ENCODE measurements around the gene GLCE.

The GLCE gene

GRCh38 chr15:69234676-69235075, 74.2 kb downstream of the GLCE start:
- Histone ChIP-seq H3K27me3 (ENCODE audit: low read length) (no peaks in the 10 kb centered on the region), H3K79me2 (ENCODE audit: insufficient read depth, low read length) (no peaks in the 10 kb centered on the region), H3K36me3 (ENCODE audit: low read length) (no peaks in the 10 kb centered on the region), H4K20me1 (ENCODE audit: low read depth, low read length) (no peaks in the 10 kb centered on the region), H3K9me2 (replicated peaks; ENCODE audit: insufficient read depth, low read length) (no peaks in the 10 kb centered on the region), H3K9ac (ENCODE audit: low read length) (no peak overlapping the region), H3K27ac (ENCODE audit: low read depth, low read length) (no peak overlapping the region), H2AFZ (ENCODE audit: low read depth, low read length, severe bottlenecking) (no peak overlapping the region), H3F3A (ENCODE audit: insufficient read depth) (no peaks in the 10 kb centered on the region), H3K4me2 (ENCODE audit: low read depth, low read length, poor library complexity, severe bottlenecking) (no peak overlapping the region), H3K9me3 (ENCODE audit: insufficient read depth, low read length) (no peaks in the 10 kb centered on the region), H3K4me3 (ENCODE audit: insufficient read depth, low read length, poor library complexity, severe bottlenecking) (no peak overlapping the region)
- no peak for TF ChIP-seq EZH2phosphoT487 (conservative IDR thresholded peaks at IDR 0.05; ENCODE audit: low read length)
- no peak for TF ChIP-seq CTCF (IDR thresholded peaks at IDR 0.05; ENCODE audit: insufficient read depth, low read length, poor library complexity, severe bottlenecking)

- Histone ChIP-seq H3K9me3 (ENCODE audit: insufficient read depth, low read length) (no peaks in the 10 kb centered on the region), H4K20me1 (ENCODE audit: low read depth, low read length) (no peaks in the 10 kb centered on the region), H3K4me3 (ENCODE audit: insufficient read depth, low read length, poor library complexity, severe bottlenecking) (no peak overlapping the region), H3K27me3 (ENCODE audit: low read length) (no peaks in the 10 kb centered on the region), H3K36me3 (ENCODE audit: low read length) (no peaks in the 10 kb centered on the region), H3K27ac (ENCODE audit: low read depth, low read length) (no peak overlapping the region), H3K4me2 (ENCODE audit: low read depth, low read length, poor library complexity, severe bottlenecking) (no peak overlapping the region), H3K9me2 (replicated peaks; ENCODE audit: insufficient read depth, low read length) (no peaks in the 10 kb centered on the region), H2AFZ (ENCODE audit: low read depth, low read length, severe bottlenecking) (no peak overlapping the region), H3F3A (ENCODE audit: insufficient read depth) (no peaks in the 10 kb centered on the region), H3K9ac (ENCODE audit: low read length) (no peak overlapping the region), H3K79me2 (ENCODE audit: insufficient read depth, low read length) (no peaks in the 10 kb centered on the region)
- TF ChIP-seq CTCF (IDR thresholded peaks at IDR 0.05; ENCODE audit: insufficient read depth, low read length, poor library complexity, severe bottlenecking), result no peak
- no peak for TF ChIP-seq EZH2phosphoT487 (conservative IDR thresholded peaks at IDR 0.05; ENCODE audit: low read length)
Measured at GRCh38 chr15:69236505-69236904, 76.1 kb downstream of the GLCE start.

- TF ChIP-seq CTCF (IDR thresholded peaks at IDR 0.05; ENCODE audit: insufficient read depth, low read length, poor library complexity, severe bottlenecking) (no peak), EZH2phosphoT487 (conservative IDR thresholded peaks at IDR 0.05; ENCODE audit: low read length) (no peak)
- Histone ChIP-seq H3K9ac (ENCODE audit: low read length) (no peak overlapping the region), H3K9me2 (replicated peaks; ENCODE audit: insufficient read depth, low read length) (no peaks in the 10 kb centered on the region), H3K9me3 (ENCODE audit: insufficient read depth, low read length) (no peaks in the 10 kb centered on the region), H3K36me3 (ENCODE audit: low read length) (no peaks in the 10 kb centered on the region), H3K4me3 (ENCODE audit: insufficient read depth, low read length, poor library complexity, severe bottlenecking) (no peak overlapping the region), H3K27ac (ENCODE audit: low read depth, low read length) (no peak overlapping the region), H4K20me1 (ENCODE audit: low read depth, low read length) (no peaks in the 10 kb centered on the region), H3F3A (ENCODE audit: insufficient read depth) (no peaks in the 10 kb centered on the region), H2AFZ (ENCODE audit: low read depth, low read length, severe bottlenecking) (no peak overlapping the region), H3K79me2 (ENCODE audit: insufficient read depth, low read length) (no peaks in the 10 kb centered on the region), H3K4me2 (ENCODE audit: low read depth, low read length, poor library complexity, severe bottlenecking) (no peak overlapping the region), H3K27me3 (ENCODE audit: low read length) (no peaks in the 10 kb centered on the region)
Measured at GRCh38 chr15:69237718-69238117, 77.3 kb downstream of the GLCE start.

Data from SU-DHL-6 (cell line).